Parathyroid adenoma (tissue), 2 donors: ENCODE measurements around the gene TSPAN5.

ENCODE experiments used
- H2AFZ ChIP-seq: fragments of 300-600 bp; sonication (generic); one replicate; pipeline ENCODE4 v1.7.0; 2017; ENCODE audit warnings: antibody characterized with exemption, mild to moderate bottlenecking
- H3K27ac ChIP-seq: fragments of 300-600 bp; sonication (generic); one replicate; pipeline ENCODE4 v1.7.0; 2017
- H3K27me3 ChIP-seq: fragments of 300-600 bp; sonication (generic); one replicate; pipeline ENCODE4 v1.7.0; 2017; ENCODE audit warnings: low read length; ENCODE audit not compliant: control insufficient read depth, insufficient read depth
- H3K36me3 ChIP-seq: fragments of 300-600 bp; sonication (generic); one replicate; pipeline ENCODE4 v1.7.0; 2017; ENCODE audit warnings: low read length; ENCODE audit not compliant: control insufficient read depth, insufficient read depth
- H3K4me1 ChIP-seq: fragments of 300-600 bp; sonication (generic); one replicate; pipeline ENCODE4 v1.7.0; 2017; ENCODE audit warnings: control low read depth
- H3K4me2 ChIP-seq: fragments of 300-600 bp; sonication (generic); one replicate; pipeline ENCODE4 v1.7.0; 2017; ENCODE audit warnings: low read length
- H3K4me3 ChIP-seq: fragments of 300-600 bp; sonication (generic); one replicate; pipeline ENCODE4 v1.7.0; 2017; ENCODE audit warnings: low read depth, low read length
- H3K79me2 ChIP-seq: fragments of 300-600 bp; sonication (generic); one replicate; pipeline ENCODE4 v1.7.0; 2017; ENCODE audit warnings: control low read depth
- H3K9ac ChIP-seq: fragments of 300-600 bp; sonication (generic); one replicate; pipeline ENCODE4 v1.7.0; 2017; ENCODE audit warnings: mild to moderate bottlenecking
- H3K9me3 ChIP-seq: fragments of 300-600 bp; sonication (generic); one replicate; pipeline ENCODE4 v1.7.0; 2017; ENCODE audit warnings: low read length; ENCODE audit not compliant: control insufficient read depth
- TF ChIP-seq, protein P1 (sequence below): fragments of 300-600 bp; sonication (generic); IDR thresholded peaks from one replicate; pipeline ENCODE4 v1.7.0; 2017; ENCODE audit warnings: antibody characterized with exemption, mild to moderate bottlenecking
- donor health status: primary hyperparathyroidism.

The TSPAN5 gene

GRCh38 chr4:98612318-98613250 lies 45.8 kb downstream of the TSPAN5 start:
- H3K4me2 ChIP-seq: no peak overlapping the region
- no peaks in the 10 kb centered on the region for H3K4me1 ChIP-seq
- no peaks in the 10 kb centered on the region for H3K9me3 ChIP-seq
- H3K27me3 ChIP-seq: no peaks in the 10 kb centered on the region
- H3K27ac ChIP-seq: no peak overlapping the region
- no peak overlapping the region for H3K9ac ChIP-seq
- no peak overlapping the region for H2AFZ ChIP-seq
- no peaks in the 10 kb centered on the region for H3K36me3 ChIP-seq
- TF ChIP-seq, protein P1, sequence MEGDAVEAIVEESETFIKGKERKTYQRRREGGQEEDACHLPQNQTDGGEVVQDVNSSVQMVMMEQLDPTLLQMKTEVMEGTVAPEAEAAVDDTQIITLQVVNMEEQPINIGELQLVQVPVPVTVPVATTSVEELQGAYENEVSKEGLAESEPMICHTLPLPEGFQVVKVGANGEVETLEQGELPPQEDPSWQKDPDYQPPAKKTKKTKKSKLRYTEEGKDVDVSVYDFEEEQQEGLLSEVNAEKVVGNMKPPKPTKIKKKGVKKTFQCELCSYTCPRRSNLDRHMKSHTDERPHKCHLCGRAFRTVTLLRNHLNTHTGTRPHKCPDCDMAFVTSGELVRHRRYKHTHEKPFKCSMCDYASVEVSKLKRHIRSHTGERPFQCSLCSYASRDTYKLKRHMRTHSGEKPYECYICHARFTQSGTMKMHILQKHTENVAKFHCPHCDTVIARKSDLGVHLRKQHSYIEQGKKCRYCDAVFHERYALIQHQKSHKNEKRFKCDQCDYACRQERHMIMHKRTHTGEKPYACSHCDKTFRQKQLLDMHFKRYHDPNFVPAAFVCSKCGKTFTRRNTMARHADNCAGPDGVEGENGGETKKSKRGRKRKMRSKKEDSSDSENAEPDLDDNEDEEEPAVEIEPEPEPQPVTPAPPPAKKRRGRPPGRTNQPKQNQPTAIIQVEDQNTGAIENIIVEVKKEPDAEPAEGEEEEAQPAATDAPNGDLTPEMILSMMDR: no peak
- H3K79me2 ChIP-seq: no peaks in the 10 kb centered on the region
- no peak overlapping the region for H3K4me3 ChIP-seq

DNA sequence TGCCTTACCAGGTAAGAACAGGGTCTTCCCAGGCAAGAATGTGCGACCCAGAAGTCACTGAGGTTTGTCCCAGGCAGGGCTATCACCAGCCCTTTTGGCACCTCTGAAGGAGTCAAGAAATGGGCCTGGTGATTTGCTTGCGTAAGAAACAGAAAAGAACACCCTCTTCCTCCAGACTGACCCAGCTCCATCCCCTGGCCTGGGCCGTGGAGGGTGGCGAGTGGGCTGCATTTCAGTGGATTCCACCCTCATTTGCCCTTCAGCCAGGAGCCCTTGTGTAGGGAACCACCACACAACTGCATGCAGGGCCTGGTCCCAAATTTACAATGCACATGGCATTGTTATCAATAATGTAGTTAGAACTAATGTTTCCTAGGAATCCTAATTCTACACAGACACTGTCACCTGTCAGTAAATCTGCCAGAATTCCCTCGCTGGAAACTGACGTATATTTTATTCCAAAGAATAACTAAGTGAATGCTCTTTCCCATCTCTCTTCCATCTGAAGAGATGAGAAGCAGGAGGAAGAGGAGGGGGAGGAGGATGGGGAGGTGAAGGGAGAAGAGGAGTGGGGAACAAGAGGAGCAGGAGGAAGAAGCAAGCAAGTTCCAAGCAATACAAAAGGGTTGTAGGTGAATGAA lies 46.6 kb downstream of the TSPAN5 start:
- TF ChIP-seq, protein P1: no peak
- H3K4me3 ChIP-seq: no peak overlapping the region
- H3K27ac ChIP-seq: no peak overlapping the region

DNA sequence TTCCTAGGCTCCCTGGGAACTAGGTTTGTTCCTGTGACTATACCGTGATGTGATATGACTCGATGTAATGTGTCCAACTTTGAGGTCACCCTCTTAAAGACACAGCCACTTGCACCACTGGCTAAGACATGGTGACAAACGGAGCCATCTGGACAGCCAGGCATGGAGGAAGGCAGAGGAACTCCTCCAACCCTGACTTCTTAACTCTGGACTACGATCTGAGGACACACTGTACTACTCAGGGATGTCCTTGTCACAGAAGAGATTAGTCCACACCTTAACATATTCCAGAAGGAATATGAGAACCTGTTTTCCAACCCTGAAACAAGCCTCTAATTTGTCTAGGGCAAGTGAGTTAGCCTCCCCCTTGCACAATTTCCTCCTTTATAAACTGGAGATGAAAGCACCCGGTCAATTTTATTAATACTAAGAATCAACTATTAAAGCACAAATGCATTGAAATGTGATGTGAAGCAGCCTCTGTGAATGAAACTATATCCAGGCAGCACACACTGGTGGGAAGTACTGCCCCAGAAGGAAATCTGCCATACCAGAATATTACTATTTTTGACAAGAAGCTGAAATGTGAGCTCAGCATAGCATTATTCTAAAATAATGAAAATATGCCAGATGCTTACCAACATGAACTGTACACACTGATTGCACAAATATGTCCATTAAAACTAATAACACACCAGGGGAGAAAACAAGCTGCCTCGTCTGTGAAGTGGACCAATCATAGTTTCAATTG lies 47.3 kb downstream of the TSPAN5 start:
- Histone ChIP-seq H3K4me2 (no peak overlapping the region), H3K4me3 (no peak overlapping the region), H3K9ac (no peak overlapping the region), H3K27me3 (no peaks in the 10 kb centered on the region), H2AFZ (no peak overlapping the region), H3K79me2 (no peaks in the 10 kb centered on the region), H3K9me3 (no peaks in the 10 kb centered on the region), H3K36me3 (no peaks in the 10 kb centered on the region), H3K27ac (no peak overlapping the region), H3K4me1 (no peaks in the 10 kb centered on the region)
- TF ChIP-seq, protein P1: no peak

More for the DNA sequence above, 46.6 kb downstream of the TSPAN5 start:
- Histone ChIP-seq H3K36me3 (no peaks in the 10 kb centered on the region), H3K27me3 (no peaks in the 10 kb centered on the region), H3K9me3 (no peaks in the 10 kb centered on the region), H2AFZ (no peak overlapping the region), H3K4me1 (no peaks in the 10 kb centered on the region), H3K79me2 (no peaks in the 10 kb centered on the region), H3K4me2 (no peak overlapping the region), H3K9ac (no peak overlapping the region)

GRCh38 chr4:98610431-98610830 lies 48.0 kb downstream of the TSPAN5 start:
- no peak overlapping the region for H3K27ac ChIP-seq
- H3K4me1 ChIP-seq: no peaks in the 10 kb centered on the region

More at GRCh38 chr4:98610431-98610830, 48.0 kb downstream of the TSPAN5 start:
- H3K9me3 ChIP-seq: no peaks in the 10 kb centered on the region
- H3K4me3 ChIP-seq: no peak overlapping the region
- no peaks in the 10 kb centered on the region for H3K27me3 ChIP-seq
- no peaks in the 10 kb centered on the region for H3K36me3 ChIP-seq
- H3K4me2 ChIP-seq: no peak overlapping the region
- TF ChIP-seq, protein P1: no peak
- H3K79me2 ChIP-seq: no peaks in the 10 kb centered on the region
- no peak overlapping the region for H3K9ac ChIP-seq
- H2AFZ ChIP-seq: no peak overlapping the region
